WTC11 (cell line): Measurements from ENCODE around the gene NADK2. TPM values are rescaled to one million over a fixed set of nuclear protein-coding genes. Genes with fewer than 3 reads are reported as not detected.

Experiments
- ATAC-seq: fragments of 200-7000 bp; cut with Tn5 transposase; 2 replicates; pipeline ENCODE4 v1.10.0; 2021; ENCODE audit warnings: mild to moderate bottlenecking, moderate library complexity
- CTCF ChIA-PET: fragments of 300-600 bp; sonication (Branson Sonifier 250); formaldehyde crosslinking; loops from one replicate; lab custom pipeline; 2021; ENCODE audit warnings: antibody characterized with exemption; lab: Charles Lee
- POLR2A ChIA-PET: fragments of 350-600 bp; sonication (Branson Sonifier 250); formaldehyde crosslinking; loops from one replicate; lab custom pipeline; 2021; ENCODE audit warnings: antibody characterized with exemption; lab: Charles Lee
- DNase-seq: peaks from one replicate; pipeline ENCODE4 v3.0.0; 2021; ENCODE audit warnings: low spot score
- H3K27ac Mint-ChIP-seq: 2 replicates; pipeline ENCODE4 v1.8.0; 2021; ENCODE audit warnings: mixed read lengths
- H3K27me3 Mint-ChIP-seq: 2 replicates; pipeline ENCODE4 v1.8.0; 2021; ENCODE audit warnings: low read depth, mild to moderate bottlenecking, moderate library complexity, mixed read lengths
- H3K36me3 Mint-ChIP-seq: 2 replicates; pipeline ENCODE4 v1.8.0; 2021; ENCODE audit warnings: mixed read lengths
- H3K4me1 Mint-ChIP-seq: 2 replicates; pipeline ENCODE4 v1.8.0; 2022; ENCODE audit warnings: mixed read lengths
- H3K4me3 Mint-ChIP-seq: 2 replicates; pipeline ENCODE4 v1.8.0; 2021; ENCODE audit warnings: mild to moderate bottlenecking, moderate library complexity, mixed read lengths
- H3K9me3 Mint-ChIP-seq: 2 replicates; pipeline ENCODE4 v1.8.0; 2021; ENCODE audit warnings: mixed read lengths
- AFF4 ChIP-seq: sonication (generic); formaldehyde crosslinking; IDR thresholded peaks from 2 replicates; pipeline ENCODE4 v1.8.1; 2023; ENCODE audit warnings: mild to moderate bottlenecking, missing genetic modification reagents, borderline replicate concordance
- ARID4B ChIP-seq: sonication (generic); formaldehyde crosslinking; IDR thresholded peaks from 2 replicates; pipeline ENCODE4 v1.8.0; 2023; ENCODE audit warnings: missing genetic modification reagents, mild to moderate bottlenecking, borderline replicate concordance
- CBFB ChIP-seq: sonication (generic); formaldehyde crosslinking; IDR thresholded peaks from 2 replicates; pipeline ENCODE4 v1.8.1; 2022; ENCODE audit warnings: mild to moderate bottlenecking, low read depth, missing genetic modification reagents
- ELF4 ChIP-seq: sonication (generic); formaldehyde crosslinking; IDR thresholded peaks from 2 replicates; pipeline ENCODE4 v1.8.1; 2022; ENCODE audit warnings: low read depth, mild to moderate bottlenecking, moderate library complexity, missing genetic modification reagents
- FOXP1 ChIP-seq: sonication (generic); formaldehyde crosslinking; IDR thresholded peaks from 2 replicates; pipeline ENCODE4 v1.8.0; 2022; ENCODE audit warnings: missing genetic modification reagents, mild to moderate bottlenecking, moderate library complexity, borderline replicate concordance
- JAZF1 ChIP-seq: fragments of 250-450 bp; sonication (Bioruptor Pico); IDR thresholded peaks from 2 replicates; pipeline ENCODE4 v1.9.0; 2021; ENCODE audit warnings: moderate library complexity, mild to moderate bottlenecking, inconsistent platforms
- JUN ChIP-seq: sonication (generic); formaldehyde crosslinking; IDR thresholded peaks from 2 replicates; pipeline ENCODE4 v1.8.0; 2023; ENCODE audit warnings: mild to moderate bottlenecking, missing genetic modification reagents
- MAX ChIP-seq: sonication (generic); formaldehyde crosslinking; IDR thresholded peaks from 2 replicates; pipeline ENCODE4 v1.8.0; 2022; ENCODE audit warnings: mild to moderate bottlenecking, missing genetic modification reagents
- MXD4 ChIP-seq: fragments of 250-450 bp; sonication (Bioruptor Pico); IDR thresholded peaks from 2 replicates; pipeline ENCODE4 v1.8.0; 2021; ENCODE audit warnings: mild to moderate bottlenecking, moderate library complexity, borderline replicate concordance
- MYBL2 ChIP-seq: sonication (generic); formaldehyde crosslinking; IDR thresholded peaks from 2 replicates; pipeline ENCODE4 v1.8.1; 2023; ENCODE audit warnings: mild to moderate bottlenecking, moderate library complexity, missing genetic modification reagents
- NFE2L1 ChIP-seq: sonication (generic); formaldehyde crosslinking; IDR thresholded peaks from 2 replicates; pipeline ENCODE4 v1.8.1; 2023; ENCODE audit warnings: missing genetic modification reagents
- PRDM15 ChIP-seq: sonication (generic); formaldehyde crosslinking; IDR thresholded peaks from 2 replicates; pipeline ENCODE4 v1.8.0; 2022; ENCODE audit warnings: missing genetic modification reagents
- PREB ChIP-seq: sonication (generic); formaldehyde crosslinking; IDR thresholded peaks from 2 replicates; pipeline ENCODE4 v1.8.1; 2022; ENCODE audit warnings: mild to moderate bottlenecking, missing genetic modification reagents, moderate library complexity, borderline replicate concordance
- TCF7 ChIP-seq: sonication (generic); formaldehyde crosslinking; IDR thresholded peaks from 2 replicates; pipeline ENCODE4 v1.8.0; 2022; ENCODE audit warnings: mild to moderate bottlenecking, low read depth, missing genetic modification reagents, moderate library complexity
- ZBTB21 ChIP-seq: sonication (generic); formaldehyde crosslinking; IDR thresholded peaks from 2 replicates; pipeline ENCODE4 v1.8.1; 2023; ENCODE audit warnings: mild to moderate bottlenecking, missing genetic modification reagents, borderline replicate concordance
- ZMAT4 ChIP-seq: fragments of 250-450 bp; sonication (Bioruptor Pico); IDR thresholded peaks from 2 replicates; pipeline ENCODE4 v1.9.0; 2021; ENCODE audit warnings: mild to moderate bottlenecking
- ZNF416 ChIP-seq: fragments of 250-450 bp; sonication (Bioruptor Pico); IDR thresholded peaks from 2 replicates; pipeline ENCODE4 v1.9.0; 2021; ENCODE audit warnings: mild to moderate bottlenecking, inconsistent platforms
- total RNA-seq: library from RNA; stranded (reverse); gene quantifications from 3 replicates; pipeline ENCODE4 v1.2.3, GENCODE V29; 2021

The NADK2 gene
- total RNA-seq, 1 experiment from 2014 or later: 11.7 TPM

GRCh38 chr5:36267905-36268304 is 26.2 kb upstream of the NADK2 start (continued):
- TF ChIP-seq MYBL2 (CRISPR knock-in tag): no peak
- no peak for TF ChIP-seq CBFB (CRISPR knock-in tag)

- H3K27me3 Mint-ChIP-seq: no peaks in the 10 kb centered on the region; the same call in 1 of the 2 replicates
- no peaks in the 10 kb centered on the region for H3K36me3 Mint-ChIP-seq
- no peak for TF ChIP-seq AFF4 (CRISPR knock-in tag)
- TF ChIP-seq NFE2L1 (CRISPR knock-in tag): no peak
- TF ChIP-seq ZMAT4 (CRISPR knock-in tag): no peak
- TF ChIP-seq ZBTB21 (CRISPR knock-in tag): no peak
- no peak overlapping the region for H3K27ac Mint-ChIP-seq
- ChIA-PET CTCF (interaction anchor here (0.7 to 1.0 kb wide), 2 partner anchors 42 to 432 kb away, joined by 3 read pairs; no protein-coding TSS in a partner anchor), POLR2A (no interaction called here)
- DNase-seq (no peak), ATAC-seq (no peak)
- H3K4me1 Mint-ChIP-seq: no peaks in the 10 kb centered on the region
- H3K9me3 Mint-ChIP-seq: no peaks in the 10 kb centered on the region
- no peak overlapping the region for H3K4me3 Mint-ChIP-seq
These were observed 22.6 kb upstream of the NADK2 start for GRCh38 chr5:36264202-36264760.

- POLR2A ChIA-PET: no interaction called here
- no peaks in the 10 kb centered on the region for H3K9me3 Mint-ChIP-seq
- CTCF ChIA-PET: no interaction called here
- H3K27me3 Mint-ChIP-seq: no peaks in the 10 kb centered on the region; the same call in 1 of the 2 replicates
- DNase-seq (no peak), ATAC-seq (no peak)
- H3K27ac Mint-ChIP-seq: no peak overlapping the region
- TF ChIP-seq ZNF416 (CRISPR knock-in tag) (no peak), JAZF1 (CRISPR knock-in tag) (no peak), ELF4 (no peak), MXD4 (CRISPR knock-in tag) (no peak), TCF7 (CRISPR knock-in tag) (no peak), FOXP1 (no peak), JUN (CRISPR knock-in tag) (no peak)
- no peaks in the 10 kb centered on the region for H3K36me3 Mint-ChIP-seq
- no peaks in the 10 kb centered on the region for H3K4me1 Mint-ChIP-seq
- no peak overlapping the region for H3K4me3 Mint-ChIP-seq
These were observed 19.5 kb upstream of the NADK2 start for GRCh38 chr5:36261186-36261585.

GRCh38 chr5:36253575-36253974 is 11.8 kb upstream of the NADK2 start:
- H3K27ac Mint-ChIP-seq: no peak overlapping the region
- POLR2A ChIA-PET: no interaction called here
- CTCF ChIA-PET: no interaction called here
- no peaks in the 10 kb centered on the region for H3K27me3 Mint-ChIP-seq
- no peak for DNase-seq
- H3K9me3 Mint-ChIP-seq: no peaks in the 10 kb centered on the region
- H3K4me1 Mint-ChIP-seq: peaks cover 3% of the 10 kb centered on the region; the same call in 1 of the 2 replicates
- no peaks in the 10 kb centered on the region for H3K36me3 Mint-ChIP-seq
- no peak for ATAC-seq
- no peak overlapping the region for H3K4me3 Mint-ChIP-seq
- TF ChIP-seq ARID4B (CRISPR knock-in tag) (no peak), PREB (CRISPR knock-in tag) (no peak), MAX (no peak), PRDM15 (no peak)
